ENCODE results near the gene NPRL2. TPM values are rescaled to one million over a fixed set of nuclear protein-coding genes. Genes with fewer than 3 reads are reported as not detected.

The NPRL2 gene
- total and polyA plus RNA-seq, 2 of the 8 experiments (the other 6 are each of a cell fraction or from before 2014, with no cell fraction given), result 28.4 to 51.4 TPM

DNA sequence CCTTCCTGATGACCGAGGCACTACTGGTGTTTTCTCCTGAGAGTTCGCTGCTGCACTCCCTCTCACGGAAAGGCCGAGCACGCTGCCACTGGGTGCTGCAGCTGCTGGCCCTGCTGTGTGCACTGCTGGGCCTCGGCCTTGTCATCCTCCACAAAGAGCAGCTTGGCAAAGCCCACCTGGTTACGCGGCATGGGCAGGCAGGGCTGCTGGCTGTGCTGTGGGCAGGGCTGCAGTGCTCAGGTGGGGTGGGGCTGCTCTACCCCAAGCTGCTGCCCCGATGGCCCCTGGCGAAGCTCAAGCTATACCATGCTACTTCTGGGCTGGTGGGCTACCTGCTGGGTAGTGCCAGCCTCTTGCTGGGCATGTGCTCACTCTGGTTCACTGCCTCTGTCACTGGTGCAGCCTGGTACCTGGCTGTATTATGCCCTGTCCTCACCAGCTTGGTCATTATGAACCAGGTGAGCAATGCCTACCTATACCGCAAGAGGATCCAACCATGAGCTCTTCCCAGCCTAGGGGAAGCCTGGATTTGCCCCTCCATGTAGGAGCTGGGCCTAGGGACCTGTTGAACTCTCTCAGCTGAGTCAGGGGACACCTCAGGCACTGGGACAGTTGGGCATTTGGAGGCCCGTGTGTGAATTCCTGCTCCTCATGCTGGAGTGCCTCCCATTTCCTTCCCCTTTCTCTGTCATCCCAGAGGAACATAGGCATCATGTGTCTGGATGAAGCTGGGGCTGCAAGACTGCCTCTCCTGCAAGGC is 2.9 kb upstream of the NPRL2 start:
- H3K23me2 ChIP-seq (ENCODE audit: low read depth, low read length), result peaks cover 10% of the 10 kb centered on the region
- H3K18ac ChIP-seq (ENCODE audit: extremely low read depth, low read length), result no peak overlapping the region
- WGBS, 2 experiments (ENCODE audit: extremely low coverage in 1 of 2, insufficient coverage in 1 of 2, insufficient read length in 1 of 2, insufficient replicate concordance in 2 of 2, low coverage in 1 of 2, low lambda C conversion rate in 2 of 2, missing lambda C conversion rate in 1 of 2), result 88% methylated on average over 12 of the region's 12 CpGs; no CpG with 5 or more reads in 1 of the 2 experiments
- H4K5ac ChIP-seq (ENCODE audit: insufficient read length, low read depth, low read length), result no peak overlapping the region
- no peak overlapping the region for H3K27ac ChIP-seq (ENCODE audit: low read depth, low read length)
- H2AK5ac ChIP-seq (ENCODE audit: low read depth, low read length), result no peak overlapping the region
- H2BK20ac ChIP-seq (ENCODE audit: low read length), result no peak overlapping the region
- no peak overlapping the region for H4K91ac ChIP-seq (replicated peaks; ENCODE audit: insufficient read length, low read length)
- no peak overlapping the region for H3K4me3 ChIP-seq (ENCODE audit: extremely low read depth in 1 of 4, insufficient read depth in 2 of 4, low read depth in 3 of 4, low read length in 4 of 4)
- H4K8ac ChIP-seq (ENCODE audit: extremely low read depth, insufficient read depth, low read length), result no peak overlapping the region
- peaks cover 0 to 22% of the 10 kb centered on the region in 2 experiments; a peak in 2 of 4 replicates for H3K79me2 ChIP-seq (ENCODE audit: control insufficient read depth in 1 of 2, insufficient read depth in 2 of 2, low read length in 2 of 2)
- no peak overlapping the region for H3K4ac ChIP-seq (replicated peaks; ENCODE audit: insufficient read length, low read depth, low read length)
- POLR2A ChIA-PET (ENCODE audit: partially characterized antibody), result interaction anchor here (0.8 to 3.3 kb wide), 7 partner anchors 8 to 199 kb away, joined by 3 to 16 read pairs (median 3); partner anchors contain the start of gene RASSF1
- no peak overlapping the region for H2BK12ac ChIP-seq (ENCODE audit: low read depth, low read length)
- FAIRE-seq (no peak), DNase-seq (ENCODE audit: low read depth in 1 of 2, low spot score in 2 of 2) (no peak)
- H3K4me1 ChIP-seq (replicated peaks in 1 of 4; ENCODE audit: control insufficient read depth in 3 of 4, insufficient read depth in 4 of 4, low read length in 3 of 4), result peaks cover 0 to 21% (median 14%) of the 10 kb centered on the region in 4 experiments; a peak in 6 of 7 replicates
- no peak overlapping the region for H3K23ac ChIP-seq (ENCODE audit: insufficient read length)
- no peak overlapping the region for H2AFZ ChIP-seq (ENCODE audit: low read length)
- H3K79me1 ChIP-seq (ENCODE audit: low read depth, low read length), result peaks cover 16% of the 10 kb centered on the region
- H3K27me3 ChIP-seq (replicated peaks in 1 of 4; ENCODE audit: control insufficient read depth in 3 of 4, extremely low read depth in 1 of 4, insufficient read depth in 3 of 4, low read length in 3 of 4), result no peaks in the 10 kb centered on the region; a peak in 1 of 7 replicates
- H3K56ac ChIP-seq (replicated peaks; ENCODE audit: insufficient read length, low read depth, low read length), result no peak overlapping the region
- CTCF ChIA-PET (ENCODE audit: partially characterized antibody), result interaction anchor here (0.6 to 13.4 kb wide), 19 partner anchors 8 to 197 kb away, joined by 3 to 136 read pairs (median 4); partner anchors contain the start of genes HYAL1, HYAL2 and ZMYND10
- no peak overlapping the region for H2BK5ac ChIP-seq (ENCODE audit: low read depth, low read length)
- no peak overlapping the region for H3K14ac ChIP-seq (ENCODE audit: insufficient read length)
- H2BK15ac ChIP-seq (ENCODE audit: low read length), result no peak overlapping the region
- peaks cover 9 to 18% of the 10 kb centered on the region in 2 experiments for H4K20me1 ChIP-seq (replicated peaks in 1 of 2; ENCODE audit: control insufficient read depth in 1 of 2, insufficient read depth in 2 of 2, low read length in 2 of 2)
- no peak overlapping the region for H3K9ac ChIP-seq (replicated peaks in 1 of 4; ENCODE audit: extremely low read depth in 1 of 4, low read depth in 3 of 4, low read length in 3 of 4)
- H2BK120ac ChIP-seq (replicated peaks; ENCODE audit: low read depth, low read length), result no peak overlapping the region
- H3K4me2 ChIP-seq (ENCODE audit: insufficient read depth in 1 of 2, low read depth in 2 of 2, low read length in 2 of 2), result no peak overlapping the region
- H3K36me3 ChIP-seq (ENCODE audit: control insufficient read depth in 2 of 4, insufficient read depth in 4 of 4, low read length in 3 of 4), result peaks cover 4 to 10% (median 5%) of the 10 kb centered on the region in 4 experiments; a peak in 5 of 8 replicates
- H3K9me3 ChIP-seq (ENCODE audit: insufficient read depth in 2 of 2, low read depth in 1 of 2, low read length in 1 of 2), result no peaks in the 10 kb centered on the region
- TF ChIP-seq CBX5 (IDR thresholded peaks at IDR 0.05; ENCODE audit: low read depth, low read length) (no peak), SP2 (IDR thresholded peaks at IDR 0.05; ENCODE audit: low read length) (no peak), POLR2A (IDR thresholded peaks at IDR 0.05; ENCODE audit: control extremely low read depth in 1 of 2, low read depth in 2 of 2, low read length in 2 of 2) (no peak), YY1 (IDR thresholded peaks at IDR 0.05; ENCODE audit: low read depth, low read length) (no peak), GTF2F1 (IDR thresholded peaks at IDR 0.05; ENCODE audit: borderline replicate concordance, low read depth, low read length) (no peak), SP4 (IDR thresholded peaks at IDR 0.05; ENCODE audit: low read length) (no peak), EP300 (IDR thresholded peaks at IDR 0.05; ENCODE audit: borderline replicate concordance in 1 of 2, low read depth in 2 of 2, low read length in 2 of 2) (no peak), CEBPB (IDR thresholded peaks at IDR 0.05; ENCODE audit: low read depth, low read length) (no peak)
- TF ChIP-seq, protein P1, sequence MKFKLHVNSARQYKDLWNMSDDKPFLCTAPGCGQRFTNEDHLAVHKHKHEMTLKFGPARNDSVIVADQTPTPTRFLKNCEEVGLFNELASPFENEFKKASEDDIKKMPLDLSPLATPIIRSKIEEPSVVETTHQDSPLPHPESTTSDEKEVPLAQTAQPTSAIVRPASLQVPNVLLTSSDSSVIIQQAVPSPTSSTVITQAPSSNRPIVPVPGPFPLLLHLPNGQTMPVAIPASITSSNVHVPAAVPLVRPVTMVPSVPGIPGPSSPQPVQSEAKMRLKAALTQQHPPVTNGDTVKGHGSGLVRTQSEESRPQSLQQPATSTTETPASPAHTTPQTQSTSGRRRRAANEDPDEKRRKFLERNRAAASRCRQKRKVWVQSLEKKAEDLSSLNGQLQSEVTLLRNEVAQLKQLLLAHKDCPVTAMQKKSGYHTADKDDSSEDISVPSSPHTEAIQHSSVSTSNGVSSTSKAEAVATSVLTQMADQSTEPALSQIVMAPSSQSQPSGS (IDR thresholded peaks at IDR 0.05; ENCODE audit: low read length), result no peak
- TF ChIP-seq, protein P2, sequence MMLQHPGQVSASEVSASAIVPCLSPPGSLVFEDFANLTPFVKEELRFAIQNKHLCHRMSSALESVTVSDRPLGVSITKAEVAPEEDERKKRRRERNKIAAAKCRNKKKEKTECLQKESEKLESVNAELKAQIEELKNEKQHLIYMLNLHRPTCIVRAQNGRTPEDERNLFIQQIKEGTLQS (IDR thresholded peaks at IDR 0.05; ENCODE audit: insufficient read depth, low read depth, low read length), result no peak

All from H1 (cell line).